HG03442 (cell line): Measurements from ENCODE around the gene MOCS1.

Experiments used
- ATAC-seq: cut with Tn5 transposase; IDR thresholded peaks from one replicate; pipeline ENCODE4 v1.9.1; 2021; ENCODE audit warnings: mild to moderate bottlenecking, moderate library complexity; ENCODE audit not compliant: unreplicated experiment

The MOCS1 gene

GRCh38 chr6:39925191-39925930 lies 8.9 kb downstream of the MOCS1 start:
- ATAC-seq: no peak

GRCh38 chr6:39924283-39924682 lies 10.0 kb downstream of the MOCS1 start:
- ATAC-seq: no peak

- ATAC-seq: no peak
Observed at GRCh38 chr6:39923861-39924260, 10.4 kb downstream of the MOCS1 start.

- ATAC-seq: no peak
Observed at GRCh38 chr6:39923394-39923793, 10.9 kb downstream of the MOCS1 start.

GRCh38 chr6:39922821-39923220 lies 11.4 kb downstream of the MOCS1 start:
- ATAC-seq: no peak

GRCh38 chr6:39920157-39920556 lies 14.1 kb downstream of the MOCS1 start:
- ATAC-seq: no peak

- no peak for ATAC-seq
Observed at GRCh38 chr6:39918831-39919230, 15.4 kb downstream of the MOCS1 start.

- ATAC-seq: no peak
Observed at GRCh38 chr6:39917981-39918380, 16.3 kb downstream of the MOCS1 start.

- ATAC-seq: no peak
Observed at GRCh38 chr6:39917329-39917728, 16.9 kb downstream of the MOCS1 start.

GRCh38 chr6:39915866-39916265 lies 18.4 kb downstream of the MOCS1 start:
- ATAC-seq: no peak

GRCh38 chr6:39914239-39914638 lies 20.0 kb downstream of the MOCS1 start:
- no peak for ATAC-seq

GRCh38 chr6:39913391-39913916 lies 20.8 kb downstream of the MOCS1 start:
- ATAC-seq: no peak

- ATAC-seq: no peak
Observed at GRCh38 chr6:39912446-39912845, 21.8 kb downstream of the MOCS1 start.

- no peak for ATAC-seq
Observed at GRCh38 chr6:39911513-39912125, 22.6 kb downstream of the MOCS1 start.

GRCh38 chr6:39910744-39911143 lies 23.5 kb downstream of the MOCS1 start:
- ATAC-seq: no peak

GRCh38 chr6:39910164-39910563 lies 24.1 kb downstream of the MOCS1 start:
- no peak for ATAC-seq

- no peak for ATAC-seq
Observed at GRCh38 chr6:39909701-39910100, 24.6 kb downstream of the MOCS1 start.

GRCh38 chr6:39908838-39909583 lies 25.3 kb downstream of the MOCS1 start:
- ATAC-seq: no peak

- no peak for ATAC-seq
Observed at GRCh38 chr6:39907871-39908575, 26.2 kb downstream of the MOCS1 start.

- ATAC-seq: no peak
Observed at GRCh38 chr6:39906318-39906761, 27.9 kb downstream of the MOCS1 start.

- no peak for ATAC-seq
Observed at GRCh38 chr6:39905640-39905975, 28.7 kb downstream of the MOCS1 start.
